HCT116 (cell line): Measurements from ENCODE around the gene LDB2. TPM values are rescaled to one million over a fixed set of nuclear protein-coding genes. Genes with fewer than 3 reads are reported as not detected.

Source experiments
- ATAC-seq: fragments of 200-7000 bp; cut with Tn5 transposase; 2 replicates; pipeline ENCODE4 v1.9.1; 2020; ENCODE audit warnings: mild to moderate bottlenecking, moderate library complexity
- BruUV-seq: library from RNA; stranded (reverse); fragments of 400-500 nt; replicated peaks from 2 replicates; lab custom pipeline; 2021; lab: Mats Ljungman, UMichigan
- CTCF ChIA-PET: fragments of 300-600 bp; sonication (Branson Sonifier 250); formaldehyde crosslinking; loops from one replicate; lab custom pipeline; 2021; ENCODE audit warnings: antibody characterized with exemption; lab: Charles Lee
- POLR2A ChIA-PET: fragments of 300-600, 350-600 bp; sonication (Branson Sonifier 250); formaldehyde crosslinking; loops from one replicate; lab custom pipeline; 2021; ENCODE audit warnings: antibody characterized with exemption; lab: Charles Lee
- RAD21 ChIA-PET, 2 experiments: fragments of 300-600 bp; sonication (Branson Sonifier 250); formaldehyde crosslinking; loops; one replicate each; lab custom pipeline; 2023; ENCODE audit warnings: low total read pairs in 2 of 2; ENCODE audit not compliant: uncharacterized antibody in 2 of 2, unreplicated experiment in 2 of 2, low non-redundant PET in 1 of 2; lab: Charles Lee
- DNase-seq: peaks from one replicate; pipeline ENCODE4 v3.0.0-alpha.2; 2010; ENCODE audit warnings: low read depth, low spot score
- H2AFZ ChIP-seq: fragments of 200-600 bp; shearing (Covaris generic), sonication (generic); 2 replicates; pipeline ENCODE4 v1.6.1; 2017; ENCODE audit warnings: low read depth, mixed run types, mixed read lengths, antibody characterized with exemption, low read length; ENCODE audit not compliant: poor library complexity, severe bottlenecking
- H3K27ac ChIP-seq: 2 replicates; pipeline ENCODE4 v1.5.1; 2012; ENCODE audit warnings: low read depth, low read length
- H3K27me3 ChIP-seq: fragments of 200-600 bp; sonication (generic); 2 replicates; pipeline ENCODE4 v1.6.1; 2016; ENCODE audit warnings: mixed run types, low read length, mixed read lengths; ENCODE audit not compliant: insufficient read depth
- H3K36me3 ChIP-seq, 2 experiments: fragments of 200-500 bp in 1 of 2; fragments of 200-600 bp in 1 of 2; sonication (Bioruptor generic) in 1 of 2; sonication (generic) in 1 of 2; 2 replicates each; pipeline versions ENCODE4 v1.5.1 to v1.6.1; 2014 to 2016; ENCODE audit warnings: low read length in 2 of 2, inconsistent platforms in 1 of 2, mixed read lengths in 1 of 2, mixed run types in 1 of 2; ENCODE audit not compliant: insufficient read depth in 2 of 2, control insufficient read depth in 1 of 2
- H3K4me1 ChIP-seq, 2 experiments: fragments of 200-600 bp in 1 of 2; sonication (generic) in 1 of 2; 2 replicates each; pipeline versions ENCODE4 v1.5.1 to v1.6.1; 2012 to 2017; ENCODE audit warnings: low read length in 2 of 2, inconsistent platforms in 1 of 2, mild to moderate bottlenecking in 1 of 2, mixed read lengths in 1 of 2, mixed run types in 1 of 2, moderate library complexity in 1 of 2; ENCODE audit not compliant: insufficient read depth in 2 of 2, control insufficient read depth in 1 of 2
- H3K4me2 ChIP-seq: fragments of 200-600 bp; sonication (generic); 2 replicates; pipeline ENCODE4 v1.6.1; 2017; ENCODE audit warnings: mixed run types, low read length, mixed read lengths
- H3K4me3 ChIP-seq, 2 experiments: fragments of 200-600 bp in 1 of 2; sonication (generic) in 1 of 2; replicated peaks in 1 of 2; 2 replicates each; pipeline ENCODE4 v1.5.1; 2011 to 2016; ENCODE audit warnings: low read length in 2 of 2, control low read depth in 1 of 2, low read depth in 1 of 2, mild to moderate bottlenecking in 1 of 2, mixed read lengths in 1 of 2, mixed run types in 1 of 2
- H3K79me2 ChIP-seq: fragments of 200-600 bp; sonication (generic); 2 replicates; pipeline ENCODE4 v1.6.1; 2017; ENCODE audit warnings: mild to moderate bottlenecking, mixed run types, low read length, moderate library complexity, mixed read lengths; ENCODE audit not compliant: insufficient read depth
- H3K9ac ChIP-seq: fragments of 200-600 bp; sonication (generic); 2 replicates; pipeline ENCODE4 v1.6.1; 2016; ENCODE audit warnings: low read length, mixed read lengths
- H3K9me2 ChIP-seq: fragments of 200-600 bp; sonication (generic), shearing (Covaris generic); 2 replicates; pipeline ENCODE4 v1.6.1; 2017; ENCODE audit warnings: mixed run types, mild to moderate bottlenecking, moderate library complexity; ENCODE audit not compliant: insufficient read depth
- H3K9me3 ChIP-seq, 2 experiments: fragments of 200-500 bp in 1 of 2; fragments of 200-600 bp in 1 of 2; sonication (Bioruptor generic) in 1 of 2; sonication (generic) in 1 of 2; 2 replicates each; pipeline ENCODE4 v1.6.1; 2014 to 2017; ENCODE audit warnings: low read length in 2 of 2, mixed read lengths in 2 of 2, inconsistent platforms in 1 of 2, low read depth in 1 of 2, mild to moderate bottlenecking in 1 of 2, mixed run types in 1 of 2, moderate library complexity in 1 of 2; ENCODE audit not compliant: control insufficient read depth in 1 of 2, insufficient read depth in 1 of 2
- H4K20me1 ChIP-seq: fragments of 200-600 bp; sonication (generic), shearing (Covaris generic); 2 replicates; pipeline ENCODE4 v1.6.1; 2017; ENCODE audit warnings: mixed run types, mild to moderate bottlenecking, moderate library complexity; ENCODE audit not compliant: insufficient read depth
- CBX3 ChIP-seq: IDR thresholded peaks from 2 replicates; pipeline ENCODE4 v1.6.1; 2012; ENCODE audit warnings: low read depth
- CEBPB ChIP-seq: IDR thresholded peaks from 2 replicates; pipeline ENCODE4 v1.6.1; 2012; ENCODE audit warnings: low read depth
- EGR1 ChIP-seq: IDR thresholded peaks from 2 replicates; pipeline ENCODE4 v1.6.1; 2012; ENCODE audit warnings: low read depth
- ELF1 ChIP-seq: IDR thresholded peaks from 2 replicates; pipeline ENCODE4 v1.6.1; 2012; ENCODE audit warnings: low read depth, borderline replicate concordance
- EZH2 ChIP-seq: fragments of 200-600 bp; sonication (generic); IDR thresholded peaks from 2 replicates; pipeline ENCODE4 v1.6.1; 2017; ENCODE audit warnings: antibody characterized with exemption, mixed run types
- EZH2phosphoT487 ChIP-seq: fragments of 200-600 bp; IDR thresholded peaks from 2 replicates; pipeline ENCODE4 v1.6.1; 2018; ENCODE audit warnings: antibody characterized with exemption, borderline replicate concordance
- JUND ChIP-seq: IDR thresholded peaks from 2 replicates; pipeline ENCODE4 v1.6.1; 2012
- POLR2A ChIP-seq: IDR thresholded peaks from 2 replicates; pipeline ENCODE4 v1.7.0; 2011; ENCODE audit warnings: borderline replicate concordance; ENCODE audit not compliant: insufficient read depth, insufficient read length; ENCODE audit errors: extremely low read depth
- POLR2AphosphoS5 ChIP-seq: IDR thresholded peaks from 2 replicates; pipeline ENCODE4 v1.6.1; 2011; ENCODE audit warnings: mild to moderate bottlenecking, low read depth, low read length, moderate library complexity
- RAD21 ChIP-seq: IDR thresholded peaks from 2 replicates; pipeline ENCODE4 v1.6.1; 2012; ENCODE audit warnings: low read depth, mild to moderate bottlenecking
- SIN3A ChIP-seq: IDR thresholded peaks from 2 replicates; pipeline ENCODE4 v1.6.1; 2012; ENCODE audit warnings: low read depth
- SP1 ChIP-seq: IDR thresholded peaks from 2 replicates; pipeline ENCODE4 v1.6.1; 2012; ENCODE audit warnings: low read depth
- SRF ChIP-seq: IDR thresholded peaks from 2 replicates; pipeline ENCODE4 v1.6.1; 2012; ENCODE audit warnings: low read depth
- YY1 ChIP-seq: IDR thresholded peaks from 2 replicates; pipeline ENCODE4 v1.6.1; 2011; ENCODE audit warnings: low read length, low read depth, moderate library complexity, mild to moderate bottlenecking; ENCODE audit not compliant: insufficient replicate concordance; ENCODE audit errors: extremely low read depth
- ZFX ChIP-seq: fragments of 450-650 bp; IDR thresholded peaks from 2 replicates; pipeline ENCODE4 v1.6.1; 2017
- ZNF274 ChIP-seq: fragments of 200-500 bp; sonication (Bioruptor generic); IDR thresholded peaks from 2 replicates; pipeline ENCODE4 v1.6.1; 2014; ENCODE audit warnings: mild to moderate bottlenecking, low read depth, low read length, inconsistent platforms
- intact Hi-C: fragments of 100-400 bp; cut with micrococcal nuclease; formaldehyde crosslinking; loops from 2 replicates; pipeline ENCODE4 v1.10.0; 2022
- total RNA-seq: library from RNA; stranded (reverse); gene quantifications from one replicate; pipeline ENCODE4 v1.2.1, GENCODE V29; 2021; ENCODE audit not compliant: unreplicated experiment
- TF ChIP-seq, protein P1 (sequence below): IDR thresholded peaks from 2 replicates; pipeline ENCODE4 v1.6.1; 2012
- TF ChIP-seq, protein P2 (sequence below): IDR thresholded peaks from 2 replicates; pipeline ENCODE4 v1.6.1; 2012
- TF ChIP-seq, protein P3 (sequence below): IDR thresholded peaks from 2 replicates; pipeline ENCODE4 v1.6.1; 2012; ENCODE audit warnings: low read depth
- TF ChIP-seq, protein P4 (sequence below), 3 experiments: fragments of 200-600 bp in 1 of 3; sonication (generic) in 1 of 3; IDR thresholded peaks in 2 of 3; conservative IDR thresholded peaks in 1 of 3; 2 replicates each; pipeline ENCODE4 v1.5.1; 2012 to 2017; ENCODE audit warnings: low read depth in 2 of 3, low read length in 2 of 3, antibody characterized with exemption in 1 of 3, borderline replicate concordance in 1 of 3, control low read depth in 1 of 3, mild to moderate bottlenecking in 1 of 3, mixed read lengths in 1 of 3, mixed run types in 1 of 3, moderate library complexity in 1 of 3; ENCODE audit not compliant: insufficient read depth in 1 of 3

The LDB2 gene
- total RNA-seq, 1 experiment from 2014 or later, result 0.12 TPM

DNA sequence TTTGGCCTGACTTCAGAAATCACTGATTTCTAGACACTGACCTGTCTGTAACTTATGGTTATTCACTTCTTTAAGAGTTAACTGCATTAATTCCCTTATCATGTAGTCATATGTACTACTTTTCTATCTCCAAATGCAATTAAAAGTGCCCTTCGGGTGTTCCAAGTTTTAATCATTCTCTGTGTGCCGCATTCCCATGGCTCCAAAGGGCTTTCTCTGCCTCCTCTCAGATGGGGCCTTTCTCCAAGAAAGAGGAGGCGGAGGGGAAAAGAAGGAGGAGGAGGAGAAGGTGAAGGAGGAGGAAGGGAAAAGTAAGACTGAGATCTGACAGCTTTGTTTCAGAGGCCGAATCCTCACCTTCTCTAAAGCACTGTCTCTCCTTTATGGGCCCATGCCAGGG, 325.8 kb downstream of the LDB2 start:
- Histone ChIP-seq H2AFZ (no peak overlapping the region), H3K9me3 (no peaks in the 10 kb centered on the region), H3K27me3 (no peaks in the 10 kb centered on the region; the same call in 1 of the 2 replicates), H4K20me1 (no peaks in the 10 kb centered on the region), H3K27ac (no peak overlapping the region), H3K4me3 (no peak overlapping the region), H3K9me2 (no peaks in the 10 kb centered on the region), H3K36me3 (no peaks in the 10 kb centered on the region), H3K4me1 (no peaks in the 10 kb centered on the region), H3K4me2 (no peak overlapping the region), H3K9ac (no peak overlapping the region), H3K79me2 (no peaks in the 10 kb centered on the region)
- no TSS peak for BruUV-seq
- ChIA-PET CTCF (no interaction called here), POLR2A (no interaction called here), RAD21 (no interaction called here)
- intact Hi-C loops, result no loop called here
- DNase-seq (no peak), ATAC-seq (no peak)
- TF ChIP-seq SIN3A, result no peak
- TF ChIP-seq POLR2A, result no peak
- TF ChIP-seq ELF1, result no peak
- no peak for TF ChIP-seq RAD21
- TF ChIP-seq, protein P1, sequence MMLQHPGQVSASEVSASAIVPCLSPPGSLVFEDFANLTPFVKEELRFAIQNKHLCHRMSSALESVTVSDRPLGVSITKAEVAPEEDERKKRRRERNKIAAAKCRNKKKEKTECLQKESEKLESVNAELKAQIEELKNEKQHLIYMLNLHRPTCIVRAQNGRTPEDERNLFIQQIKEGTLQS, result no peak
- no peak for TF ChIP-seq YY1
- no peak for TF ChIP-seq ZNF274
- TF ChIP-seq, protein P2, sequence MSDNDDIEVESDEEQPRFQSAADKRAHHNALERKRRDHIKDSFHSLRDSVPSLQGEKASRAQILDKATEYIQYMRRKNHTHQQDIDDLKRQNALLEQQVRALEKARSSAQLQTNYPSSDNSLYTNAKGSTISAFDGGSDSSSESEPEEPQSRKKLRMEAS, result no peak
- TF ChIP-seq EZH2, result no peak
- TF ChIP-seq, protein P3, sequence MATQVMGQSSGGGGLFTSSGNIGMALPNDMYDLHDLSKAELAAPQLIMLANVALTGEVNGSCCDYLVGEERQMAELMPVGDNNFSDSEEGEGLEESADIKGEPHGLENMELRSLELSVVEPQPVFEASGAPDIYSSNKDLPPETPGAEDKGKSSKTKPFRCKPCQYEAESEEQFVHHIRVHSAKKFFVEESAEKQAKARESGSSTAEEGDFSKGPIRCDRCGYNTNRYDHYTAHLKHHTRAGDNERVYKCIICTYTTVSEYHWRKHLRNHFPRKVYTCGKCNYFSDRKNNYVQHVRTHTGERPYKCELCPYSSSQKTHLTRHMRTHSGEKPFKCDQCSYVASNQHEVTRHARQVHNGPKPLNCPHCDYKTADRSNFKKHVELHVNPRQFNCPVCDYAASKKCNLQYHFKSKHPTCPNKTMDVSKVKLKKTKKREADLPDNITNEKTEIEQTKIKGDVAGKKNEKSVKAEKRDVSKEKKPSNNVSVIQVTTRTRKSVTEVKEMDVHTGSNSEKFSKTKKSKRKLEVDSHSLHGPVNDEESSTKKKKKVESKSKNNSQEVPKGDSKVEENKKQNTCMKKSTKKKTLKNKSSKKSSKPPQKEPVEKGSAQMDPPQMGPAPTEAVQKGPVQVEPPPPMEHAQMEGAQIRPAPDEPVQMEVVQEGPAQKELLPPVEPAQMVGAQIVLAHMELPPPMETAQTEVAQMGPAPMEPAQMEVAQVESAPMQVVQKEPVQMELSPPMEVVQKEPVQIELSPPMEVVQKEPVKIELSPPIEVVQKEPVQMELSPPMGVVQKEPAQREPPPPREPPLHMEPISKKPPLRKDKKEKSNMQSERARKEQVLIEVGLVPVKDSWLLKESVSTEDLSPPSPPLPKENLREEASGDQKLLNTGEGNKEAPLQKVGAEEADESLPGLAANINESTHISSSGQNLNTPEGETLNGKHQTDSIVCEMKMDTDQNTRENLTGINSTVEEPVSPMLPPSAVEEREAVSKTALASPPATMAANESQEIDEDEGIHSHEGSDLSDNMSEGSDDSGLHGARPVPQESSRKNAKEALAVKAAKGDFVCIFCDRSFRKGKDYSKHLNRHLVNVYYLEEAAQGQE, result no peak
- no peak for TF ChIP-seq EGR1
- no peak for TF ChIP-seq SRF
- no peak for TF ChIP-seq CBX3
- no peak for TF ChIP-seq JUND
- no peak for TF ChIP-seq POLR2AphosphoS5
- TF ChIP-seq, protein P4, sequence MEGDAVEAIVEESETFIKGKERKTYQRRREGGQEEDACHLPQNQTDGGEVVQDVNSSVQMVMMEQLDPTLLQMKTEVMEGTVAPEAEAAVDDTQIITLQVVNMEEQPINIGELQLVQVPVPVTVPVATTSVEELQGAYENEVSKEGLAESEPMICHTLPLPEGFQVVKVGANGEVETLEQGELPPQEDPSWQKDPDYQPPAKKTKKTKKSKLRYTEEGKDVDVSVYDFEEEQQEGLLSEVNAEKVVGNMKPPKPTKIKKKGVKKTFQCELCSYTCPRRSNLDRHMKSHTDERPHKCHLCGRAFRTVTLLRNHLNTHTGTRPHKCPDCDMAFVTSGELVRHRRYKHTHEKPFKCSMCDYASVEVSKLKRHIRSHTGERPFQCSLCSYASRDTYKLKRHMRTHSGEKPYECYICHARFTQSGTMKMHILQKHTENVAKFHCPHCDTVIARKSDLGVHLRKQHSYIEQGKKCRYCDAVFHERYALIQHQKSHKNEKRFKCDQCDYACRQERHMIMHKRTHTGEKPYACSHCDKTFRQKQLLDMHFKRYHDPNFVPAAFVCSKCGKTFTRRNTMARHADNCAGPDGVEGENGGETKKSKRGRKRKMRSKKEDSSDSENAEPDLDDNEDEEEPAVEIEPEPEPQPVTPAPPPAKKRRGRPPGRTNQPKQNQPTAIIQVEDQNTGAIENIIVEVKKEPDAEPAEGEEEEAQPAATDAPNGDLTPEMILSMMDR (IDR thresholded peaks at IDR 0.05 in 2 of 3, conservative IDR thresholded peaks at IDR 0.05 in 1 of 3; ENCODE audit: borderline replicate concordance in 1 of 3, insufficient read depth in 1 of 3, low read depth in 2 of 3, low read length in 2 of 3), result no peak
- TF ChIP-seq EZH2phosphoT487, result no peak
- no peak for TF ChIP-seq SP1
- TF ChIP-seq CEBPB, result no peak
- no peak for TF ChIP-seq ZFX
